Panc1 (cell line): Measurements from ENCODE around the gene KCNJ1. TPM values are rescaled to one million over a fixed set of nuclear protein-coding genes. Genes with fewer than 3 reads are reported as not detected.

ENCODE experiments used
- ATAC-seq: fragments of 200-7000 bp; cut with Tn5 transposase; 2 replicates; pipeline ENCODE4 v1.9.1; 2020; ENCODE audit warnings: mild to moderate bottlenecking, moderate library complexity
- BruUV-seq: library from RNA; stranded (reverse); fragments of 400-500 nt; replicated peaks from 2 replicates; lab custom pipeline; 2021; lab: Mats Ljungman, UMichigan
- CTCF ChIA-PET: fragments of 300-600 bp; sonication (Branson Sonifier 250); formaldehyde crosslinking; loops from one replicate; lab custom pipeline; 2022; ENCODE audit warnings: antibody characterized with exemption; lab: Charles Lee
- POLR2A ChIA-PET: fragments of 300-600 bp; sonication (Branson Sonifier 250); formaldehyde crosslinking; loops from one replicate; lab custom pipeline; 2022; ENCODE audit warnings: antibody characterized with exemption; lab: Charles Lee
- DNase-seq: peaks from one replicate; pipeline ENCODE4 v3.0.0-alpha.2; 2010; ENCODE audit warnings: low read depth, low spot score
- H3K27ac ChIP-seq: 2 replicates; pipeline ENCODE4 v1.5.1; 2011; ENCODE audit warnings: mild to moderate bottlenecking, low read length, inconsistent platforms
- H3K27me3 ChIP-seq: fragments of 200-500 bp; sonication (Bioruptor generic); 2 replicates; pipeline ENCODE4 v1.6.0; 2014; ENCODE audit warnings: low read length, inconsistent platforms; ENCODE audit not compliant: control insufficient read depth, insufficient read depth
- H3K36me3 ChIP-seq: fragments of 200-500 bp; sonication (Bioruptor generic); 2 replicates; pipeline ENCODE4 v1.5.1; 2014; ENCODE audit warnings: inconsistent platforms, mild to moderate bottlenecking, low read length, moderate library complexity; ENCODE audit not compliant: control insufficient read depth, insufficient read depth
- H3K4me1 ChIP-seq: 2 replicates; pipeline ENCODE4 v1.5.1; 2011; ENCODE audit warnings: inconsistent platforms, mild to moderate bottlenecking, low read length, moderate library complexity; ENCODE audit not compliant: control insufficient read depth, insufficient read depth
- H3K4me3 ChIP-seq, 2 experiments: 2 replicates each; pipeline ENCODE4 v1.5.1; 2011 to 2012; ENCODE audit warnings: low read depth in 2 of 2, low read length in 2 of 2, mild to moderate bottlenecking in 2 of 2, inconsistent platforms in 1 of 2, moderate library complexity in 1 of 2
- H3K9me3 ChIP-seq: fragments of 200-500 bp; sonication (Bioruptor generic); 2 replicates; pipeline ENCODE4 v1.5.1; 2014; ENCODE audit warnings: low read depth, mild to moderate bottlenecking, inconsistent platforms, low read length, moderate library complexity; ENCODE audit not compliant: control insufficient read depth, insufficient read depth
- POLR2AphosphoS5 ChIP-seq: IDR thresholded peaks from 2 replicates; pipeline ENCODE4 v1.6.1; 2012; ENCODE audit warnings: mild to moderate bottlenecking, low read depth, low read length, moderate library complexity
- SIN3A ChIP-seq: IDR thresholded peaks from 2 replicates; pipeline ENCODE4 v1.6.1; 2012; ENCODE audit warnings: low read depth, mild to moderate bottlenecking, low read length, moderate library complexity, borderline replicate concordance; ENCODE audit not compliant: insufficient read depth
- TCF7L2 ChIP-seq: IDR thresholded peaks from 2 replicates; pipeline ENCODE4 v1.6.1; 2011; ENCODE audit warnings: mild to moderate bottlenecking, low read depth, low read length, inconsistent platforms
- in situ Hi-C: cut with HindIII; loops from 2 replicates; pipeline ENCODE4 v1.10.0; 2016; ENCODE audit warnings: low sequenced_read_pairs, low pct_unique_long_range_greater_than_20kb
- intact Hi-C: fragments of 100-400 bp; cut with micrococcal nuclease; formaldehyde crosslinking; loops from one replicate; pipeline ENCODE4 v1.10.0; 2022; ENCODE audit not compliant: unreplicated experiment
- total RNA-seq: library from RNA; stranded (reverse); gene quantifications from one replicate; pipeline ENCODE4 v1.2.1, GENCODE V29; 2021; ENCODE audit not compliant: unreplicated experiment
- TF ChIP-seq, protein P1 (sequence below): fragments of 450-650 bp; IDR thresholded peaks from 2 replicates; pipeline ENCODE4 v1.5.1; 2017; ENCODE audit warnings: mild to moderate bottlenecking
- TF ChIP-seq, protein P2 (sequence below), 2 experiments: IDR thresholded peaks; 2 replicates each; pipeline ENCODE4 v1.6.1; 2011 to 2012; ENCODE audit warnings: low read depth in 2 of 2, control low read depth in 1 of 2, low read length in 1 of 2, mild to moderate bottlenecking in 1 of 2, moderate library complexity in 1 of 2; ENCODE audit not compliant: insufficient read depth in 1 of 2

Gene KCNJ1
- total RNA-seq, 1 experiment from 2014 or later: not detected

DNA sequence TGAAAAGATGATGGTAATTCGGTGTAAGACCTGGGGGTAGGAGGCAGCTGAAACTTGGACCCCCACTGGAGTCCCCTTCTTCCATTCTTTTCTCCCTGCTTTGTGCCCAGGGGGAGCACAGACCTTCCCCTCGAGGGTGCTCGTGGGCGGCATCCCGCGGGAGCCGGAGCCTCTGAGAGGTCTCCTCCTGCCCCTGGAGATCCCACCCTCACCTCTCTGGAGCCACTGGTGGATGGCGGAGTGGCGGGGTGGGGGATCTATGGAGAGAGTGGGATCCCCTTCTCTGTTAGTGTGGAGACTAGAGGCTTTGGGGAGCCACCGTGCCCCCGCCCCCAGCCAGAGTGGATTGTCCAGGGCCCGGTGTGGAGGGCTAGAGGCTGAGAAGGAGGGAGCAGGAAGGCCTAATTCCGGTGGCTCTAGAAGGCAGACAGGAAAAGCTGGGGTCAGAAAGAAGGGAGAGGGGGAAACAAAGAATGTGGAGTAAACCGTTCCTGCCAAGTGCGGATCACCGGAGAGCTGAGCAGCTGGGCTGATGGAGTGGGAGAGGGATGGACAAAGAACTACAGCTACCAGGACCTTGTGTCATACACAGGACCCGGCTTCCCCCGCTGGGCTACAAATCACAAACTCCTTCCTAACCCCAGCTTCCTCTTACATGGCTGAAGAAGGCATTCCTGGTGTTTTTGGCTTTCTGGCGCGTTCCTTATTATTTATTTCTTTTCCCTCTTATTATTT lies 41.9 kb downstream of the KCNJ1 start:
- ATAC-seq (no peak), DNase-seq (no peak)
- CTCF ChIA-PET: no interaction called here
- POLR2A ChIA-PET: no interaction called here
- Histone ChIP-seq H3K27me3 (peaks cover 5% of the 10 kb centered on the region), H3K27ac (no peak overlapping the region), H3K4me3 (no peak overlapping the region), H3K9me3 (no peaks in the 10 kb centered on the region), H3K4me1 (no peaks in the 10 kb centered on the region), H3K36me3 (no peaks in the 10 kb centered on the region)
- no TSS peak for BruUV-seq
- TF ChIP-seq, protein P1, sequence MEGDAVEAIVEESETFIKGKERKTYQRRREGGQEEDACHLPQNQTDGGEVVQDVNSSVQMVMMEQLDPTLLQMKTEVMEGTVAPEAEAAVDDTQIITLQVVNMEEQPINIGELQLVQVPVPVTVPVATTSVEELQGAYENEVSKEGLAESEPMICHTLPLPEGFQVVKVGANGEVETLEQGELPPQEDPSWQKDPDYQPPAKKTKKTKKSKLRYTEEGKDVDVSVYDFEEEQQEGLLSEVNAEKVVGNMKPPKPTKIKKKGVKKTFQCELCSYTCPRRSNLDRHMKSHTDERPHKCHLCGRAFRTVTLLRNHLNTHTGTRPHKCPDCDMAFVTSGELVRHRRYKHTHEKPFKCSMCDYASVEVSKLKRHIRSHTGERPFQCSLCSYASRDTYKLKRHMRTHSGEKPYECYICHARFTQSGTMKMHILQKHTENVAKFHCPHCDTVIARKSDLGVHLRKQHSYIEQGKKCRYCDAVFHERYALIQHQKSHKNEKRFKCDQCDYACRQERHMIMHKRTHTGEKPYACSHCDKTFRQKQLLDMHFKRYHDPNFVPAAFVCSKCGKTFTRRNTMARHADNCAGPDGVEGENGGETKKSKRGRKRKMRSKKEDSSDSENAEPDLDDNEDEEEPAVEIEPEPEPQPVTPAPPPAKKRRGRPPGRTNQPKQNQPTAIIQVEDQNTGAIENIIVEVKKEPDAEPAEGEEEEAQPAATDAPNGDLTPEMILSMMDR: no peak
- TF ChIP-seq, protein P2, sequence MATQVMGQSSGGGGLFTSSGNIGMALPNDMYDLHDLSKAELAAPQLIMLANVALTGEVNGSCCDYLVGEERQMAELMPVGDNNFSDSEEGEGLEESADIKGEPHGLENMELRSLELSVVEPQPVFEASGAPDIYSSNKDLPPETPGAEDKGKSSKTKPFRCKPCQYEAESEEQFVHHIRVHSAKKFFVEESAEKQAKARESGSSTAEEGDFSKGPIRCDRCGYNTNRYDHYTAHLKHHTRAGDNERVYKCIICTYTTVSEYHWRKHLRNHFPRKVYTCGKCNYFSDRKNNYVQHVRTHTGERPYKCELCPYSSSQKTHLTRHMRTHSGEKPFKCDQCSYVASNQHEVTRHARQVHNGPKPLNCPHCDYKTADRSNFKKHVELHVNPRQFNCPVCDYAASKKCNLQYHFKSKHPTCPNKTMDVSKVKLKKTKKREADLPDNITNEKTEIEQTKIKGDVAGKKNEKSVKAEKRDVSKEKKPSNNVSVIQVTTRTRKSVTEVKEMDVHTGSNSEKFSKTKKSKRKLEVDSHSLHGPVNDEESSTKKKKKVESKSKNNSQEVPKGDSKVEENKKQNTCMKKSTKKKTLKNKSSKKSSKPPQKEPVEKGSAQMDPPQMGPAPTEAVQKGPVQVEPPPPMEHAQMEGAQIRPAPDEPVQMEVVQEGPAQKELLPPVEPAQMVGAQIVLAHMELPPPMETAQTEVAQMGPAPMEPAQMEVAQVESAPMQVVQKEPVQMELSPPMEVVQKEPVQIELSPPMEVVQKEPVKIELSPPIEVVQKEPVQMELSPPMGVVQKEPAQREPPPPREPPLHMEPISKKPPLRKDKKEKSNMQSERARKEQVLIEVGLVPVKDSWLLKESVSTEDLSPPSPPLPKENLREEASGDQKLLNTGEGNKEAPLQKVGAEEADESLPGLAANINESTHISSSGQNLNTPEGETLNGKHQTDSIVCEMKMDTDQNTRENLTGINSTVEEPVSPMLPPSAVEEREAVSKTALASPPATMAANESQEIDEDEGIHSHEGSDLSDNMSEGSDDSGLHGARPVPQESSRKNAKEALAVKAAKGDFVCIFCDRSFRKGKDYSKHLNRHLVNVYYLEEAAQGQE (IDR thresholded peaks at IDR 0.05; ENCODE audit: insufficient read depth in 1 of 2, low read depth in 2 of 2, low read length in 1 of 2): no peak
- TF ChIP-seq POLR2AphosphoS5: no peak
- no peak for TF ChIP-seq SIN3A
- TF ChIP-seq TCF7L2: no peak
- in situ Hi-C loops: loop anchor here (25.0 kb wide), 1 partner anchor 663 kb away; no protein-coding TSS in a partner anchor
- intact Hi-C loops: no loop called here

DNA sequence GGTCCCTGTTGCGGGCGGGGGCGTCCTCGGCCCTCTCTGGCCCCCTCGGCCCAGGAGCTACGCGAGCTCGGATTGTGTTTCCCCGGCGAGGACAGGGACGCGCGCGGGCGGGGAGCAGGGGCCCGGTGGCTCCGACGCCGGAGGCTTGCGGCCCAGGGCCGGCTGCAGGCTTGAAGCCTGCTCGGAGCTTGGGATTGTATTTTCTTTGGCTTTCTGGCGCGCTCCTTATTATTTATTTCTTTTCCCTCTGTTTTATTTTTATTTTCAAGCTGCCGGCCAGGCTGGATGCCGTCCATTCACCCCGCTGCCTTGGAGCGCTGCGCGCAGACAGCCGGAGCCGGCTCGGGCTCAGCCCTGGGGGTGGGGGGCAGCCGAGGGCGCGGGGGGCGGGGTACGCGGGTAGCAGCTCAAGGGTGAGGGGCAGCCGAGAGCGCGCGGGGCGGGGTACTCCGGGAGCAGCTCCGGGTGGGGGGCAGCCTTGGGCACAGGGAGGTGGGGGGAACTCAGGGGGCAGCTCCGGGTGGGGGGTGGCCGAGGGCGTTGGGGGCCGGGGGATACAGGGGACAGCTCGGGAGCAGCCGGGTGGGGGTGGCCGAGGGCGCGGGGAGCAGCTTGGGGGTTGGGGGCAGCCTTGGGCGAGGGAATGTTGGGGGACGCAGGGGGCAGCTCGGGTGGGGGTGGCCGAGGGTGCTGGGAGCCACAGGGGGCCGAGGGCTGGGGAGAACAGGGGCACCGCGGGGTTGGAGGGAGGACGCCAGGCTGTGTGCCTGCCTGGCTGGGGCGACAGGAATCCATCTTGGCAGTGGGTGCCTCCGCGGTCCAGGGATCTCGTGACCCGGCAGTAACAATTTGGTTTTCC lies 42.7 kb downstream of the KCNJ1 start:
- Histone ChIP-seq H3K4me3 (no peak overlapping the region), H3K4me1 (no peaks in the 10 kb centered on the region), H3K36me3 (no peaks in the 10 kb centered on the region), H3K27me3 (peaks cover 9% of the 10 kb centered on the region), H3K9me3 (no peaks in the 10 kb centered on the region), H3K27ac (no peak overlapping the region)
- TF ChIP-seq TCF7L2 (no peak), POLR2AphosphoS5 (no peak), SIN3A (no peak)
- TF ChIP-seq, protein P1: no peak
- TF ChIP-seq, protein P2 (IDR thresholded peaks at IDR 0.05; ENCODE audit: insufficient read depth in 1 of 2, low read depth in 2 of 2, low read length in 1 of 2): no peak
- no TSS peak for BruUV-seq
- DNase-seq: no peak
- CTCF ChIA-PET: no interaction called here
- POLR2A ChIA-PET: no interaction called here
- no peak for ATAC-seq
- in situ Hi-C loops (loop anchor here (25.0 kb wide), 1 partner anchor 662 kb away; no protein-coding TSS in a partner anchor), intact Hi-C loops (no loop called here)
